GM20431 (cell line): ENCODE data around the gene MCOLN2.
"Not testable (repeated sequence)": the region's sequence is repeated elsewhere in the genome, so short reads cannot be mapped to it uniquely, and the experiment has no call there.

Source experiments
- in situ Hi-C: fragments of 300-500 bp; cut with MseI, MboI; formaldehyde crosslinking; loops from one replicate; pipeline ENCODE4 v1.15.0; 2020; ENCODE audit warnings: low sequenced_read_pairs; ENCODE audit not compliant: unreplicated experiment

Gene MCOLN2

GRCh38 chr1:84988588-84988987 is 8.3 kb downstream of the MCOLN2 start:
- in situ Hi-C loops = no loop called here

- in situ Hi-C loops = not testable (repeated sequence)
Measured at GRCh38 chr1:84986561-84986960, 10.4 kb downstream of the MCOLN2 start.

GRCh38 chr1:84985365-84985764 is 11.5 kb downstream of the MCOLN2 start:
- in situ Hi-C loops = no loop called here

- in situ Hi-C loops = no loop called here
Measured at GRCh38 chr1:84982395-84982794, 14.5 kb downstream of the MCOLN2 start.

- in situ Hi-C loops = no loop called here
Measured at GRCh38 chr1:84975035-84975434, 21.9 kb downstream of the MCOLN2 start.

GRCh38 chr1:84973498-84974334 is 23.2 kb downstream of the MCOLN2 start:
- in situ Hi-C loops = no loop called here

- in situ Hi-C loops = no loop called here
Measured at GRCh38 chr1:84972377-84972987, 24.4 kb downstream of the MCOLN2 start.

GRCh38 chr1:84971957-84972356 is 25.0 kb downstream of the MCOLN2 start:
- in situ Hi-C loops = no loop called here

GRCh38 chr1:84969489-84970250 is 27.2 kb downstream of the MCOLN2 start:
- in situ Hi-C loops = no loop called here

GRCh38 chr1:84968865-84969264 is 28.0 kb downstream of the MCOLN2 start:
- in situ Hi-C loops = no loop called here

GRCh38 chr1:84968101-84968500 is 28.8 kb downstream of the MCOLN2 start:
- in situ Hi-C loops = no loop called here

GRCh38 chr1:84967666-84968065 is 29.2 kb downstream of the MCOLN2 start:
- in situ Hi-C loops = no loop called here

GRCh38 chr1:84963021-84963420 is 33.9 kb downstream of the MCOLN2 start:
- in situ Hi-C loops = no loop called here

GRCh38 chr1:84961316-84961715 is 35.6 kb downstream of the MCOLN2 start:
- in situ Hi-C loops = no loop called here

- in situ Hi-C loops = no loop called here
Measured at GRCh38 chr1:84960371-84960770, 36.5 kb downstream of the MCOLN2 start.

GRCh38 chr1:84959294-84959693 is 37.6 kb downstream of the MCOLN2 start:
- in situ Hi-C loops = no loop called here

GRCh38 chr1:84957966-84958365 is 38.9 kb downstream of the MCOLN2 start:
- in situ Hi-C loops = no loop called here

GRCh38 chr1:84956655-84957054 is 40.3 kb downstream of the MCOLN2 start:
- in situ Hi-C loops = no loop called here

GRCh38 chr1:84956097-84956496 is 40.8 kb downstream of the MCOLN2 start:
- in situ Hi-C loops = no loop called here

GRCh38 chr1:84949664-84950063 is 47.2 kb downstream of the MCOLN2 start:
- in situ Hi-C loops = loop anchor here (10.0 kb wide), 2 partner anchors 75 to 305 kb away; partner anchors contain the start of gene C1orf52
